ENCODE data around the gene TMEM81. TPM values are rescaled to one million over a fixed set of nuclear protein-coding genes. Genes with fewer than 3 reads are reported as not detected.

Gene TMEM81
- total RNA-seq, 3 donors from 2014 or later (not counting 1 experiment from before 2014, with no cell fraction given): 1.8 to 3.5 (median 2.5) TPM

DNA sequence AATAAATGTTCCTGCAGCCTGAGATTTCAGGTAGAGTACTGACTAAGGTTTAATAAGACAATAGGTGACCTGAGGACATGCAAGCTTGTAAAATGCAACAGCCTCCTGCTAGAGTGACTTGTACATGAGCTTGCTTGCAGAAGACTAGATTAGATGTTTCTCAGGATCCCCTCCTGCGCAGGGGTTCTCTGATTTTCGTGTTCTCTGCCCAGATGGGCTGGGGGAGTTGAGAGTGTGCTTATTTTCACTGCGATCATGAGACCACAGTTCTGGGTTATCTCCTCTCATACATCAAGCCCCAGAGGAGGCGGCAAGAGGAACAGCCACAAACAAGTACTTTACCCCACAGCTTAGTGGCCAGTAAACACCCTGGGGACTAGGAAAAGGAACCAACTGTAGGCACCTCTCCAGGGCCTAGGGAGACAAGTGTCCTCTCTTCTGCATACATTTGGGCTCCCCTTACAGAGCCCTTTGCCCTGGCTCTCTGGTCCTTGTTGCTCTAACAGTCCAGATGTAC is 8.0 kb downstream of the TMEM81 start:
- ATAC-seq (no peak), DNase-seq (no peak)
- Mint-ChIP-seq H3K27ac (no peak overlapping the region), H3K9me3 (no peaks in the 10 kb centered on the region), H3K27me3 (ENCODE audit: low read depth in 2 of 2) (no peaks in the 10 kb centered on the region), H3K4me1 (peaks cover 6 to 8% of the 10 kb centered on the region in 2 donors), H3K4me3 (no peak overlapping the region), H3K36me3 (no peaks in the 10 kb centered on the region)
- Histone ChIP-seq H3K27ac (ENCODE audit: low read length) (no peak overlapping the region), H3K9me3 (ENCODE audit: control insufficient read depth, insufficient read depth, low read length) (no peaks in the 10 kb centered on the region), H3K4me3 (ENCODE audit: low read length) (no peak overlapping the region), H3K36me3 (ENCODE audit: control insufficient read depth, insufficient read depth, low read length) (no peaks in the 10 kb centered on the region), H3K4me1 (ENCODE audit: control insufficient read depth, insufficient read depth, low read length) (no peaks in the 10 kb centered on the region), H3K27me3 (ENCODE audit: control insufficient read depth, insufficient read depth, low read length) (no peaks in the 10 kb centered on the region)
- TF ChIP-seq, protein P1, sequence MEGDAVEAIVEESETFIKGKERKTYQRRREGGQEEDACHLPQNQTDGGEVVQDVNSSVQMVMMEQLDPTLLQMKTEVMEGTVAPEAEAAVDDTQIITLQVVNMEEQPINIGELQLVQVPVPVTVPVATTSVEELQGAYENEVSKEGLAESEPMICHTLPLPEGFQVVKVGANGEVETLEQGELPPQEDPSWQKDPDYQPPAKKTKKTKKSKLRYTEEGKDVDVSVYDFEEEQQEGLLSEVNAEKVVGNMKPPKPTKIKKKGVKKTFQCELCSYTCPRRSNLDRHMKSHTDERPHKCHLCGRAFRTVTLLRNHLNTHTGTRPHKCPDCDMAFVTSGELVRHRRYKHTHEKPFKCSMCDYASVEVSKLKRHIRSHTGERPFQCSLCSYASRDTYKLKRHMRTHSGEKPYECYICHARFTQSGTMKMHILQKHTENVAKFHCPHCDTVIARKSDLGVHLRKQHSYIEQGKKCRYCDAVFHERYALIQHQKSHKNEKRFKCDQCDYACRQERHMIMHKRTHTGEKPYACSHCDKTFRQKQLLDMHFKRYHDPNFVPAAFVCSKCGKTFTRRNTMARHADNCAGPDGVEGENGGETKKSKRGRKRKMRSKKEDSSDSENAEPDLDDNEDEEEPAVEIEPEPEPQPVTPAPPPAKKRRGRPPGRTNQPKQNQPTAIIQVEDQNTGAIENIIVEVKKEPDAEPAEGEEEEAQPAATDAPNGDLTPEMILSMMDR (IDR thresholded peaks at IDR 0.05): no peak
- intact Hi-C loops (cut with micrococcal nuclease): no loop called here
- WGBS (ENCODE audit: insufficient coverage): 75% methylated on average over 4 of the region's 4 CpGs

GRCh38 chr1:205075642-205076155 is 8.6 kb downstream of the TMEM81 start:
- no peaks in the 10 kb centered on the region for H3K27me3 Mint-ChIP-seq (ENCODE audit: low read depth in 2 of 2)
- no peak overlapping the region for H3K4me3 Mint-ChIP-seq
- H3K27ac ChIP-seq (ENCODE audit: low read length): no peak overlapping the region
- H3K9me3 ChIP-seq (ENCODE audit: control insufficient read depth, insufficient read depth, low read length): no peaks in the 10 kb centered on the region
- no peaks in the 10 kb centered on the region for H3K4me1 ChIP-seq (ENCODE audit: control insufficient read depth, insufficient read depth, low read length)
- ATAC-seq: no peak
- TF ChIP-seq, protein P1 (IDR thresholded peaks at IDR 0.05): no peak
- no peak overlapping the region for H3K27ac Mint-ChIP-seq
- 70% methylated on average over 7 of the region's 7 CpGs for WGBS (ENCODE audit: insufficient coverage)
- H3K4me1 Mint-ChIP-seq: peaks cover 6 to 8% of the 10 kb centered on the region in 2 donors
- no peaks in the 10 kb centered on the region for H3K27me3 ChIP-seq (ENCODE audit: control insufficient read depth, insufficient read depth, low read length)
- H3K36me3 ChIP-seq (ENCODE audit: control insufficient read depth, insufficient read depth, low read length): no peaks in the 10 kb centered on the region
- no peak overlapping the region for H3K4me3 ChIP-seq (ENCODE audit: low read length)
- no peaks in the 10 kb centered on the region for H3K9me3 Mint-ChIP-seq
- intact Hi-C loops (cut with micrococcal nuclease): no loop called here
- no peak for DNase-seq
- H3K36me3 Mint-ChIP-seq: no peaks in the 10 kb centered on the region

GRCh38 chr1:205074513-205074912 is 9.7 kb downstream of the TMEM81 start:
- TF ChIP-seq, protein P1 (IDR thresholded peaks at IDR 0.05): no peak
- H3K27ac ChIP-seq (ENCODE audit: low read length): no peak overlapping the region
- no peak overlapping the region for H3K27ac Mint-ChIP-seq
- no peaks in the 10 kb centered on the region for H3K4me1 ChIP-seq (ENCODE audit: control insufficient read depth, insufficient read depth, low read length)
- 96% methylated on average over 7 of the region's 7 CpGs for WGBS (ENCODE audit: insufficient coverage)
- no peaks in the 10 kb centered on the region for H3K36me3 ChIP-seq (ENCODE audit: control insufficient read depth, insufficient read depth, low read length)
- no peak overlapping the region for H3K4me3 ChIP-seq (ENCODE audit: low read length)
- H3K36me3 Mint-ChIP-seq: no peaks in the 10 kb centered on the region
- intact Hi-C loops (cut with micrococcal nuclease): no loop called here
- no peak for DNase-seq
- no peaks in the 10 kb centered on the region for H3K9me3 Mint-ChIP-seq
- H3K9me3 ChIP-seq (ENCODE audit: control insufficient read depth, insufficient read depth, low read length): no peaks in the 10 kb centered on the region
- ATAC-seq: no peak
- peaks cover 6 to 8% of the 10 kb centered on the region in 2 donors for H3K4me1 Mint-ChIP-seq
- no peaks in the 10 kb centered on the region for H3K27me3 ChIP-seq (ENCODE audit: control insufficient read depth, insufficient read depth, low read length)
- no peak overlapping the region for H3K4me3 Mint-ChIP-seq
- no peaks in the 10 kb centered on the region for H3K27me3 Mint-ChIP-seq (ENCODE audit: low read depth in 2 of 2)

GRCh38 chr1:205074084-205074483 is 10.2 kb downstream of the TMEM81 start:
- H3K4me1 Mint-ChIP-seq: peaks cover 6 to 8% of the 10 kb centered on the region in 2 donors

More at GRCh38 chr1:205074084-205074483, 10.2 kb downstream of the TMEM81 start:
- H3K27ac ChIP-seq (ENCODE audit: low read length): no peak overlapping the region
- DNase-seq: no peak
- H3K4me3 ChIP-seq (ENCODE audit: low read length): no peak overlapping the region
- no peaks in the 10 kb centered on the region for H3K27me3 ChIP-seq (ENCODE audit: control insufficient read depth, insufficient read depth, low read length)
- Mint-ChIP-seq H3K9me3 (no peaks in the 10 kb centered on the region), H3K27me3 (ENCODE audit: low read depth in 2 of 2) (no peaks in the 10 kb centered on the region), H3K27ac (no peak overlapping the region), H3K36me3 (no peaks in the 10 kb centered on the region), H3K4me3 (no peak overlapping the region)
- ATAC-seq: no peak
- H3K9me3 ChIP-seq (ENCODE audit: control insufficient read depth, insufficient read depth, low read length): no peaks in the 10 kb centered on the region
- TF ChIP-seq, protein P1 (IDR thresholded peaks at IDR 0.05): no peak
- no peaks in the 10 kb centered on the region for H3K36me3 ChIP-seq (ENCODE audit: control insufficient read depth, insufficient read depth, low read length)
- intact Hi-C loops (cut with micrococcal nuclease): no loop called here
- no peaks in the 10 kb centered on the region for H3K4me1 ChIP-seq (ENCODE audit: control insufficient read depth, insufficient read depth, low read length)
- 95% methylated on average over 11 of the region's 11 CpGs for WGBS (ENCODE audit: insufficient coverage)
